ENCODE results near the gene ACOT11. TPM values are rescaled to one million over a fixed set of nuclear protein-coding genes. Genes with fewer than 3 reads are reported as not detected.
A peak's percentile ranks its signal among the peaks of the same experiment; 100 is the strongest.

The ACOT11 gene
- total and polyA plus RNA-seq, 2 donors (not counting 1 experiment from before 2014, with no cell fraction given) = 0.73 to 2.5 TPM

GRCh38 chr1:54546651-54547401, 1.2 kb upstream of the ACOT11 start:
- no peak overlapping the region for H3K4me2 ChIP-seq (ENCODE audit: extremely low read depth, insufficient read depth, low read length)
- no peak overlapping the region for H2AFZ ChIP-seq (ENCODE audit: low read length)
- no peaks in the 10 kb centered on the region for H3K9me3 ChIP-seq (ENCODE audit: control insufficient read depth, insufficient read depth, low read depth, low read length)
- no peaks in the 10 kb centered on the region for H3K36me3 ChIP-seq (ENCODE audit: control insufficient read depth, insufficient read depth, low read length)
- no peak overlapping the region for H3K27ac ChIP-seq (ENCODE audit: insufficient read depth, low read length)
- DNase-seq (ENCODE audit: low read depth in 2 of 2) = no peak
- no peak overlapping the region for H3K4me3 ChIP-seq (replicated peaks in 1 of 4; ENCODE audit: control extremely low read depth in 1 of 4, insufficient read depth in 1 of 4, low read depth in 3 of 4, low read length in 4 of 4)
- H3K4me1 ChIP-seq (ENCODE audit: control insufficient read depth, extremely low read depth, insufficient read depth, low read length) = peaks cover 10% of the 10 kb centered on the region
- TF ChIP-seq EZH2 (IDR thresholded peaks at IDR 0.05; ENCODE audit: low read length, missing control alignments) = no peak
- no peak for TF ChIP-seq CTCF (conservative IDR thresholded peaks at IDR 0.05 in 1 of 2, IDR thresholded peaks at IDR 0.05 in 1 of 2; ENCODE audit: low read depth in 1 of 2, low read length in 2 of 2)
- H3K27me3 ChIP-seq (ENCODE audit: control insufficient read depth, insufficient read depth, low read length) = no peaks in the 10 kb centered on the region
- H3K9ac ChIP-seq (ENCODE audit: insufficient read depth, low read length) = no peak overlapping the region
- H4K20me1 ChIP-seq (ENCODE audit: control insufficient read depth, extremely low read depth, insufficient read depth, low read length) = no peaks in the 10 kb centered on the region
- H3K79me2 ChIP-seq (ENCODE audit: control insufficient read depth, insufficient read depth, low read length) = no peaks in the 10 kb centered on the region

- Histone ChIP-seq H3K4me2 (ENCODE audit: extremely low read depth, insufficient read depth, low read length) (peak overlapping the region; percentile 32), H4K20me1 (ENCODE audit: control insufficient read depth, extremely low read depth, insufficient read depth, low read length) (no peaks in the 10 kb centered on the region), H3K4me3 (replicated peaks in 1 of 4; ENCODE audit: control extremely low read depth in 1 of 4, insufficient read depth in 1 of 4, low read depth in 3 of 4, low read length in 4 of 4) (peak overlapping the region in 1 of 4 experiments; percentile 41), H2AFZ (ENCODE audit: low read length) (no peak overlapping the region), H3K36me3 (ENCODE audit: control insufficient read depth, insufficient read depth, low read length) (no peaks in the 10 kb centered on the region), H3K9ac (ENCODE audit: insufficient read depth, low read length) (no peak overlapping the region), H3K9me3 (ENCODE audit: control insufficient read depth, insufficient read depth, low read depth, low read length) (no peaks in the 10 kb centered on the region), H3K27me3 (ENCODE audit: control insufficient read depth, insufficient read depth, low read length) (no peaks in the 10 kb centered on the region), H3K4me1 (ENCODE audit: control insufficient read depth, extremely low read depth, insufficient read depth, low read length) (peaks cover 9% of the 10 kb centered on the region), H3K27ac (ENCODE audit: insufficient read depth, low read length) (no peak overlapping the region), H3K79me2 (ENCODE audit: control insufficient read depth, insufficient read depth, low read length) (no peaks in the 10 kb centered on the region)
- no peak for TF ChIP-seq CTCF (conservative IDR thresholded peaks at IDR 0.05 in 1 of 2, IDR thresholded peaks at IDR 0.05 in 1 of 2; ENCODE audit: low read depth in 1 of 2, low read length in 2 of 2)
- TF ChIP-seq EZH2 (IDR thresholded peaks at IDR 0.05; ENCODE audit: low read length, missing control alignments) = no peak
- no peak for DNase-seq (ENCODE audit: low read depth in 2 of 2)
These were observed 489 bp downstream of the ACOT11 start for GRCh38 chr1:54548389-54549044.

- Histone ChIP-seq H2AFZ (ENCODE audit: low read length) (no peak overlapping the region), H3K4me3 (replicated peaks in 1 of 4; ENCODE audit: control extremely low read depth in 1 of 4, insufficient read depth in 1 of 4, low read depth in 3 of 4, low read length in 4 of 4) (no peak overlapping the region), H3K27ac (ENCODE audit: insufficient read depth, low read length) (no peak overlapping the region), H3K9ac (ENCODE audit: insufficient read depth, low read length) (no peak overlapping the region), H3K9me3 (ENCODE audit: control insufficient read depth, insufficient read depth, low read depth, low read length) (no peaks in the 10 kb centered on the region), H3K36me3 (ENCODE audit: control insufficient read depth, insufficient read depth, low read length) (no peaks in the 10 kb centered on the region), H4K20me1 (ENCODE audit: control insufficient read depth, extremely low read depth, insufficient read depth, low read length) (no peaks in the 10 kb centered on the region), H3K27me3 (ENCODE audit: control insufficient read depth, insufficient read depth, low read length) (no peaks in the 10 kb centered on the region), H3K4me1 (ENCODE audit: control insufficient read depth, extremely low read depth, insufficient read depth, low read length) (peaks cover 5% of the 10 kb centered on the region), H3K4me2 (ENCODE audit: extremely low read depth, insufficient read depth, low read length) (no peak overlapping the region), H3K79me2 (ENCODE audit: control insufficient read depth, insufficient read depth, low read length) (no peaks in the 10 kb centered on the region)
- TF ChIP-seq EZH2 (IDR thresholded peaks at IDR 0.05; ENCODE audit: low read length, missing control alignments) (no peak), CTCF (conservative IDR thresholded peaks at IDR 0.05 in 1 of 2, IDR thresholded peaks at IDR 0.05 in 1 of 2; ENCODE audit: low read depth in 1 of 2, low read length in 2 of 2) (no peak)
- no peak for DNase-seq (ENCODE audit: low read depth in 2 of 2)
These were observed 1.3 kb downstream of the ACOT11 start for GRCh38 chr1:54549181-54549924.

Measured in fibroblast of lung (primary cell).